Panc1 (cell line): Measurements from ENCODE around the gene PPP1R2. TPM values are rescaled to one million over a fixed set of nuclear protein-coding genes. Genes with fewer than 3 reads are reported as not detected.

Experiments used
- ATAC-seq: fragments of 200-7000 bp; cut with Tn5 transposase; 2 replicates; pipeline ENCODE4 v1.9.1; 2020; ENCODE audit warnings: mild to moderate bottlenecking, moderate library complexity
- BruUV-seq: library from RNA; stranded (reverse); fragments of 400-500 nt; replicated peaks from 2 replicates; lab custom pipeline; 2021; lab: Mats Ljungman, UMichigan
- CTCF ChIA-PET: fragments of 300-600 bp; sonication (Branson Sonifier 250); formaldehyde crosslinking; loops from one replicate; lab custom pipeline; 2022; ENCODE audit warnings: antibody characterized with exemption; lab: Charles Lee
- POLR2A ChIA-PET: fragments of 300-600 bp; sonication (Branson Sonifier 250); formaldehyde crosslinking; loops from one replicate; lab custom pipeline; 2022; ENCODE audit warnings: antibody characterized with exemption; lab: Charles Lee
- DNase-seq: peaks from one replicate; pipeline ENCODE4 v3.0.0-alpha.2; 2010; ENCODE audit warnings: low read depth, low spot score
- H3K27ac ChIP-seq: 2 replicates; pipeline ENCODE4 v1.5.1; 2011; ENCODE audit warnings: mild to moderate bottlenecking, low read length, inconsistent platforms
- H3K27me3 ChIP-seq: fragments of 200-500 bp; sonication (Bioruptor generic); 2 replicates; pipeline ENCODE4 v1.6.0; 2014; ENCODE audit warnings: low read length, inconsistent platforms; ENCODE audit not compliant: control insufficient read depth, insufficient read depth
- H3K36me3 ChIP-seq: fragments of 200-500 bp; sonication (Bioruptor generic); 2 replicates; pipeline ENCODE4 v1.5.1; 2014; ENCODE audit warnings: inconsistent platforms, mild to moderate bottlenecking, low read length, moderate library complexity; ENCODE audit not compliant: control insufficient read depth, insufficient read depth
- H3K4me1 ChIP-seq: 2 replicates; pipeline ENCODE4 v1.5.1; 2011; ENCODE audit warnings: inconsistent platforms, mild to moderate bottlenecking, low read length, moderate library complexity; ENCODE audit not compliant: control insufficient read depth, insufficient read depth
- H3K4me3 ChIP-seq, 2 experiments: 2 replicates each; pipeline ENCODE4 v1.5.1; 2011 to 2012; ENCODE audit warnings: low read depth in 2 of 2, low read length in 2 of 2, mild to moderate bottlenecking in 2 of 2, inconsistent platforms in 1 of 2, moderate library complexity in 1 of 2
- H3K9me3 ChIP-seq: fragments of 200-500 bp; sonication (Bioruptor generic); 2 replicates; pipeline ENCODE4 v1.5.1; 2014; ENCODE audit warnings: low read depth, mild to moderate bottlenecking, inconsistent platforms, low read length, moderate library complexity; ENCODE audit not compliant: control insufficient read depth, insufficient read depth
- CTCF ChIP-seq: fragments of 450-650 bp; IDR thresholded peaks from 2 replicates; pipeline ENCODE4 v1.5.1; 2017; ENCODE audit warnings: mild to moderate bottlenecking
- POLR2AphosphoS5 ChIP-seq: IDR thresholded peaks from 2 replicates; pipeline ENCODE4 v1.6.1; 2012; ENCODE audit warnings: mild to moderate bottlenecking, low read depth, low read length, moderate library complexity
- SIN3A ChIP-seq: IDR thresholded peaks from 2 replicates; pipeline ENCODE4 v1.6.1; 2012; ENCODE audit warnings: low read depth, mild to moderate bottlenecking, low read length, moderate library complexity, borderline replicate concordance; ENCODE audit not compliant: insufficient read depth
- TCF7L2 ChIP-seq: IDR thresholded peaks from 2 replicates; pipeline ENCODE4 v1.6.1; 2011; ENCODE audit warnings: mild to moderate bottlenecking, low read depth, low read length, inconsistent platforms
- in situ Hi-C: cut with HindIII; loops from 2 replicates; pipeline ENCODE4 v1.10.0; 2016; ENCODE audit warnings: low sequenced_read_pairs, low pct_unique_long_range_greater_than_20kb
- intact Hi-C: fragments of 100-400 bp; cut with micrococcal nuclease; formaldehyde crosslinking; loops from one replicate; pipeline ENCODE4 v1.10.0; 2022; ENCODE audit not compliant: unreplicated experiment
- total RNA-seq: library from RNA; stranded (reverse); gene quantifications from one replicate; pipeline ENCODE4 v1.2.1, GENCODE V29; 2021; ENCODE audit not compliant: unreplicated experiment
- TF ChIP-seq, protein P1 (sequence below), 2 experiments: IDR thresholded peaks; 2 replicates each; pipeline ENCODE4 v1.6.1; 2011 to 2012; ENCODE audit warnings: low read depth in 2 of 2, control low read depth in 1 of 2, low read length in 1 of 2, mild to moderate bottlenecking in 1 of 2, moderate library complexity in 1 of 2; ENCODE audit not compliant: insufficient read depth in 1 of 2

PPP1R2 gene
- total RNA-seq, 1 experiment from 2014 or later = 60.2 TPM

- POLR2A ChIA-PET = no interaction called here
- no peak for DNase-seq
- Histone ChIP-seq H3K36me3 (no peaks in the 10 kb centered on the region), H3K9me3 (no peaks in the 10 kb centered on the region), H3K27me3 (no peaks in the 10 kb centered on the region), H3K4me1 (no peaks in the 10 kb centered on the region), H3K4me3 (no peak overlapping the region), H3K27ac (no peak overlapping the region)
- in situ Hi-C loops (no loop called here), intact Hi-C loops (no loop called here)
- CTCF ChIA-PET = no interaction called here
- no TSS peak for BruUV-seq
- no peak for ATAC-seq
- TF ChIP-seq, protein P1, sequence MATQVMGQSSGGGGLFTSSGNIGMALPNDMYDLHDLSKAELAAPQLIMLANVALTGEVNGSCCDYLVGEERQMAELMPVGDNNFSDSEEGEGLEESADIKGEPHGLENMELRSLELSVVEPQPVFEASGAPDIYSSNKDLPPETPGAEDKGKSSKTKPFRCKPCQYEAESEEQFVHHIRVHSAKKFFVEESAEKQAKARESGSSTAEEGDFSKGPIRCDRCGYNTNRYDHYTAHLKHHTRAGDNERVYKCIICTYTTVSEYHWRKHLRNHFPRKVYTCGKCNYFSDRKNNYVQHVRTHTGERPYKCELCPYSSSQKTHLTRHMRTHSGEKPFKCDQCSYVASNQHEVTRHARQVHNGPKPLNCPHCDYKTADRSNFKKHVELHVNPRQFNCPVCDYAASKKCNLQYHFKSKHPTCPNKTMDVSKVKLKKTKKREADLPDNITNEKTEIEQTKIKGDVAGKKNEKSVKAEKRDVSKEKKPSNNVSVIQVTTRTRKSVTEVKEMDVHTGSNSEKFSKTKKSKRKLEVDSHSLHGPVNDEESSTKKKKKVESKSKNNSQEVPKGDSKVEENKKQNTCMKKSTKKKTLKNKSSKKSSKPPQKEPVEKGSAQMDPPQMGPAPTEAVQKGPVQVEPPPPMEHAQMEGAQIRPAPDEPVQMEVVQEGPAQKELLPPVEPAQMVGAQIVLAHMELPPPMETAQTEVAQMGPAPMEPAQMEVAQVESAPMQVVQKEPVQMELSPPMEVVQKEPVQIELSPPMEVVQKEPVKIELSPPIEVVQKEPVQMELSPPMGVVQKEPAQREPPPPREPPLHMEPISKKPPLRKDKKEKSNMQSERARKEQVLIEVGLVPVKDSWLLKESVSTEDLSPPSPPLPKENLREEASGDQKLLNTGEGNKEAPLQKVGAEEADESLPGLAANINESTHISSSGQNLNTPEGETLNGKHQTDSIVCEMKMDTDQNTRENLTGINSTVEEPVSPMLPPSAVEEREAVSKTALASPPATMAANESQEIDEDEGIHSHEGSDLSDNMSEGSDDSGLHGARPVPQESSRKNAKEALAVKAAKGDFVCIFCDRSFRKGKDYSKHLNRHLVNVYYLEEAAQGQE (IDR thresholded peaks at IDR 0.05; ENCODE audit: insufficient read depth in 1 of 2, low read depth in 2 of 2, low read length in 1 of 2) = no peak
- TF ChIP-seq CTCF = no peak
- no peak for TF ChIP-seq TCF7L2
- no peak for TF ChIP-seq POLR2AphosphoS5
- TF ChIP-seq SIN3A = no peak
Observed at GRCh38 chr3:195468841-195469240, 74.3 kb downstream of the PPP1R2 start.

GRCh38 chr3:195468391-195468776, 74.7 kb downstream of the PPP1R2 start:
- no peak for ATAC-seq
- no TSS peak for BruUV-seq
- Histone ChIP-seq H3K9me3 (no peaks in the 10 kb centered on the region), H3K27ac (no peak overlapping the region), H3K36me3 (no peaks in the 10 kb centered on the region), H3K4me3 (no peak overlapping the region), H3K4me1 (no peaks in the 10 kb centered on the region), H3K27me3 (no peaks in the 10 kb centered on the region)
- in situ Hi-C loops = no loop called here
- intact Hi-C loops = no loop called here
- POLR2A ChIA-PET = no interaction called here
- TF ChIP-seq SIN3A (no peak), POLR2AphosphoS5 (no peak)
- TF ChIP-seq, protein P1 (IDR thresholded peaks at IDR 0.05; ENCODE audit: insufficient read depth in 1 of 2, low read depth in 2 of 2, low read length in 1 of 2) = no peak
- CTCF ChIA-PET = no interaction called here
- no peak for DNase-seq
